ENCODE data around the gene SIGLEC8. TPM values are rescaled to one million over a fixed set of nuclear protein-coding genes. Genes with fewer than 3 reads are reported as not detected.

The SIGLEC8 gene
- total RNA-seq, 4 donors from 2014 or later = 0.17 to 0.94 (median 0.38) TPM

GRCh38 chr19:51410950-51411748 is 47.1 kb downstream of the SIGLEC8 start:
- TF ChIP-seq CTCF (IDR thresholded peaks at IDR 0.05; ENCODE audit: low read depth) = no peak

- no peak for TF ChIP-seq CTCF (IDR thresholded peaks at IDR 0.05; ENCODE audit: low read depth)
Measured at GRCh38 chr19:51407511-51408131, 50.6 kb downstream of the SIGLEC8 start.

GRCh38 chr19:51402117-51402516 is 56.1 kb downstream of the SIGLEC8 start:
- TF ChIP-seq CTCF (IDR thresholded peaks at IDR 0.05; ENCODE audit: low read depth) = no peak

Small RNA genes lying within 50 kb of the gene (small RNA-seq; reads per million reads assigned to genes)
- gene AC020914.3 = not detected
- not detected for gene AC020914.5

Other genes with a start within 250 kb of the SIGLEC8 start
- gene CD33, start 233.4 kb downstream of the SIGLEC8 start, total RNA-seq = 10 to 100 TPM in 3 of 4 donors, 1 to 10 TPM in 1; 4.7 to 32.1 (median 13.0) TPM
- not detected for gene SIGLECL1, start 207.4 kb downstream of the SIGLEC8 start, total RNA-seq
- under 1 TPM in 3 of 4 donors, not detected in 1; 0.17 to 0.82 (median 0.22) TPM for gene IGLON5, start 146.8 kb downstream of the SIGLEC8 start, total RNA-seq
- 1 to 10 TPM in 1 of 4 donors, under 1 TPM in 3; 0.44 to 1.4 (median 0.61) TPM for gene VSIG10L, start 116.3 kb downstream of the SIGLEC8 start, total RNA-seq
- gene ETFB, start 92.1 kb downstream of the SIGLEC8 start, total RNA-seq = 100 to 1,000 TPM; 116 to 444 (median 155) TPM
- not detected for gene CLDND2, start 89.5 kb downstream of the SIGLEC8 start, total RNA-seq
- gene NKG7, start 85.8 kb downstream of the SIGLEC8 start, total RNA-seq = 1 to 10 TPM; 1.6 to 3.7 (median 2.7) TPM
- gene LIM2, start 70.5 kb downstream of the SIGLEC8 start, total RNA-seq = not detected
- gene C19orf84, start 67.9 kb downstream of the SIGLEC8 start, total RNA-seq = not detected
- 1 to 10 TPM in 2 of 4 donors, under 1 TPM in 1, not detected in 1; 0.66 to 1.8 (median 1.7) TPM for gene SIGLEC10, start 40.8 kb downstream of the SIGLEC8 start, total RNA-seq
- not detected for gene CEACAM18, start 20.1 kb upstream of the SIGLEC8 start, total RNA-seq
- not detected for gene SIGLEC12, start 43.3 kb upstream of the SIGLEC8 start, total RNA-seq
- 1 to 10 TPM in 3 of 4 donors, not detected in 1; 1.5 to 2.9 (median 2.5) TPM for gene SIGLEC6, start 73.2 kb upstream of the SIGLEC8 start, total RNA-seq
- 10 to 100 TPM in 1 of 4 donors, 1 to 10 TPM in 3; 5.3 to 10.1 (median 7.1) TPM for gene ZNF175, start 112.8 kb upstream of the SIGLEC8 start, total RNA-seq
- 1 to 10 TPM in 3 of 4 donors, not detected in 1; 1.3 to 3.0 (median 2.5) TPM for gene SIGLEC5, start 171.9 kb upstream of the SIGLEC8 start, total RNA-seq
- gene SIGLEC14, start 188.4 kb upstream of the SIGLEC8 start, total RNA-seq = 1 to 10 TPM in 2 of 4 donors, under 1 TPM in 1, not detected in 1; 0.98 to 4.6 (median 3.4) TPM
- 10 to 100 TPM in 1 of 4 donors, 1 to 10 TPM in 3; 2.6 to 10.8 (median 7.0) TPM for gene SPACA6, start 234.9 kb upstream of the SIGLEC8 start, total RNA-seq

All from subcutaneous adipose tissue (tissue), 4 donors.